Endothelial cell of umbilical vein (primary cell): ENCODE measurements around the gene GMEB2. TPM values are rescaled to one million over a fixed set of nuclear protein-coding genes. Genes with fewer than 3 reads are reported as not detected.

Experiments used
- BruUV-seq: library from RNA; stranded (reverse); fragments of 400-500 nt; replicated peaks from 2 replicates; lab custom pipeline; 2021; lab: Mats Ljungman, UMichigan
- CTCF ChIA-PET: fragments of 300-600, 350-600 bp; sonication (Branson Sonifier 250); formaldehyde crosslinking; loops from one replicate; lab custom pipeline; 2021; ENCODE audit warnings: antibody characterized with exemption, inconsistent platforms; lab: Charles Lee
- POLR2A ChIA-PET: fragments of 300-600, 350-600 bp; sonication (Branson Sonifier 250); formaldehyde crosslinking; loops from one replicate; lab custom pipeline; 2021; ENCODE audit warnings: antibody characterized with exemption, inconsistent platforms; lab: Charles Lee
- DNase-seq: peaks from one replicate; pipeline ENCODE4 v3.0.0-alpha.2; 2011; ENCODE audit warnings: low read depth, low spot score
- FAIRE-seq: peaks from 2 replicates; lab custom pipeline; 2011; peaks lifted over from hg19 to GRCh38; lab: Jason Lieb, UNC
- H2AFZ ChIP-seq: 2 replicates; pipeline ENCODE4 v1.6.0; 2012; ENCODE audit warnings: low read depth, low read length, control low read depth, inconsistent platforms
- H3K27ac ChIP-seq: 2 replicates; pipeline ENCODE4 v1.5.1; 2011; ENCODE audit warnings: low read depth, mild to moderate bottlenecking, control low read depth, low read length, moderate library complexity; ENCODE audit not compliant: insufficient read depth
- H3K27me3 ChIP-seq, 2 experiments: 2 replicates each; pipeline versions ENCODE4 v1.6.0 to v1.6.1; 2011; ENCODE audit warnings: low read length in 2 of 2, mixed read lengths in 1 of 2; ENCODE audit not compliant: control insufficient read depth in 2 of 2, insufficient read depth in 2 of 2
- H3K36me3 ChIP-seq, 2 experiments: 2 replicates in 1 of 2; 3 replicates in 1 of 2; pipeline ENCODE4 v1.5.1; 2011; ENCODE audit warnings: low read length in 2 of 2, mild to moderate bottlenecking in 1 of 2, moderate library complexity in 1 of 2; ENCODE audit not compliant: control insufficient read depth in 2 of 2, insufficient read depth in 2 of 2; ENCODE audit errors: extremely low read depth in 1 of 2
- H3K4me1 ChIP-seq: 3 replicates; pipeline ENCODE4 v1.5.1; 2011; ENCODE audit warnings: mild to moderate bottlenecking, low read length; ENCODE audit not compliant: control insufficient read depth, insufficient read depth; ENCODE audit errors: extremely low read depth
- H3K4me2 ChIP-seq: 2 replicates; pipeline ENCODE4 v1.6.1; 2011; ENCODE audit warnings: low read length, control low read depth, mixed read lengths; ENCODE audit not compliant: insufficient read depth
- H3K4me3 ChIP-seq, 3 experiments: fragments of 200-600 bp in 1 of 3; sonication (generic), shearing (Covaris generic) in 1 of 3; replicated peaks in 1 of 3; 2 replicates each; pipeline ENCODE4 v1.5.1; 2011 to 2016; ENCODE audit warnings: control low read depth in 3 of 3, low read length in 3 of 3, mild to moderate bottlenecking in 2 of 3, inconsistent platforms in 1 of 3, low read depth in 1 of 3, moderate library complexity in 1 of 3; ENCODE audit not compliant: insufficient read depth in 1 of 3
- H3K79me2 ChIP-seq: 2 replicates; pipeline ENCODE4 v1.6.0; 2012; ENCODE audit warnings: low read length, inconsistent platforms; ENCODE audit not compliant: control insufficient read depth, insufficient read depth
- H3K9ac ChIP-seq: replicated peaks from 2 replicates; pipeline ENCODE3; 2011; ENCODE audit warnings: low read length, control low read depth; ENCODE audit not compliant: insufficient read depth; ENCODE audit errors: extremely low read depth
- H3K9me1 ChIP-seq: replicated peaks from 3 replicates; pipeline ENCODE4 v1.6.0; 2011; ENCODE audit warnings: mild to moderate bottlenecking, low read length; ENCODE audit not compliant: control insufficient read depth, insufficient read depth; ENCODE audit errors: extremely low read depth
- H3K9me3 ChIP-seq: replicated peaks from 2 replicates; pipeline ENCODE4 v1.5.1; 2012; ENCODE audit warnings: low read length, inconsistent platforms; ENCODE audit not compliant: control insufficient read depth, insufficient read depth
- H4K20me1 ChIP-seq: replicated peaks from 2 replicates; pipeline ENCODE3; 2011; ENCODE audit warnings: mild to moderate bottlenecking, low read length; ENCODE audit not compliant: control insufficient read depth, insufficient read depth; ENCODE audit errors: extremely low read depth
- EZH2 ChIP-seq: IDR thresholded peaks from 2 replicates; pipeline ENCODE4 v1.6.1; 2012; ENCODE audit warnings: borderline replicate concordance, low read depth, mild to moderate bottlenecking, moderate library complexity, low read length, inconsistent platforms; ENCODE audit not compliant: severe bottlenecking
- FOS ChIP-seq: IDR thresholded peaks from 2 replicates; pipeline ENCODE4 v1.6.1; 2011; ENCODE audit warnings: mild to moderate bottlenecking, low read length, moderate library complexity, borderline replicate concordance; ENCODE audit not compliant: insufficient read depth
- GATA2 ChIP-seq: IDR thresholded peaks from 2 replicates; pipeline ENCODE4 v1.7.0; 2011; ENCODE audit warnings: low read depth, mild to moderate bottlenecking, moderate library complexity, mixed read lengths, low read length; ENCODE audit not compliant: insufficient read length, insufficient read depth
- JUN ChIP-seq: IDR thresholded peaks from 2 replicates; pipeline ENCODE4 v1.6.1; 2011; ENCODE audit warnings: borderline replicate concordance, low read depth; ENCODE audit not compliant: insufficient read length, insufficient read depth
- MYC ChIP-seq: IDR thresholded peaks from one replicate; pipeline ENCODE4 v1.6.1; 2011; ENCODE audit warnings: mild to moderate bottlenecking, low read depth, low read length
- POLR2A ChIP-seq: IDR thresholded peaks from 2 replicates; pipeline ENCODE4 v1.6.1; 2012; ENCODE audit warnings: low read depth, mild to moderate bottlenecking, control low read depth, low read length
- POLR2AphosphoS5 ChIP-seq: IDR thresholded peaks from 2 replicates; pipeline ENCODE4 v1.6.1; 2012; ENCODE audit warnings: low read depth, mild to moderate bottlenecking, control low read depth, low read length, moderate library complexity; ENCODE audit not compliant: insufficient read depth
- dilution Hi-C: fragments of 300-500 bp; cut with MboI; formaldehyde crosslinking; loops from one replicate; pipeline ENCODE4 v1.15.0; 2019; ENCODE audit warnings: low sequenced_read_pairs; ENCODE audit not compliant: extremely low pct_ligation_motif_present
- intact Hi-C: fragments of 100-400 bp; cut with micrococcal nuclease; formaldehyde crosslinking; loops from one replicate; pipeline ENCODE4 v1.10.0; 2022
- polyA plus RNA-seq, 4 experiments: library from polyadenylated mRNA; depleted of rRNA in 3 of 4; stranded (reverse) in 3 of 4; unstranded in 1 of 4; fragments of >200 nt; gene quantifications; 2 replicates each; pipeline versions ENCODE4 v1.2.1 to v1.2.3, GENCODE V29; 2011 to 2012; ENCODE audit warnings: missing spikeins in 1 of 4
- total RNA-seq: library from RNA; stranded (reverse); gene quantifications from 2 replicates; pipeline ENCODE4 v1.2.3, GENCODE V29; 2021
- TF ChIP-seq, protein P1 (sequence below): IDR thresholded peaks from 2 replicates; pipeline ENCODE4 v1.6.1; 2011; ENCODE audit not compliant: insufficient read depth, insufficient read length
- TF ChIP-seq, protein P2 (sequence below), 2 donors: IDR thresholded peaks; 1 replicate in 1 of 2; 2 replicates in 1 of 2; pipeline ENCODE4 v1.5.1; 2011; ENCODE audit warnings: low read length in 2 of 2, mild to moderate bottlenecking in 2 of 2, moderate library complexity in 2 of 2, control low read depth in 1 of 2, inconsistent platforms in 1 of 2, low read depth in 1 of 2; ENCODE audit not compliant: insufficient read depth in 1 of 2; ENCODE audit errors: extremely low read depth in 1 of 2

The GMEB2 gene
- total and polyA plus RNA-seq, 2 donors (not counting 3 experiments of a cell fraction or from before 2014, with no cell fraction given): 12.7 to 14.1 TPM

DNA sequence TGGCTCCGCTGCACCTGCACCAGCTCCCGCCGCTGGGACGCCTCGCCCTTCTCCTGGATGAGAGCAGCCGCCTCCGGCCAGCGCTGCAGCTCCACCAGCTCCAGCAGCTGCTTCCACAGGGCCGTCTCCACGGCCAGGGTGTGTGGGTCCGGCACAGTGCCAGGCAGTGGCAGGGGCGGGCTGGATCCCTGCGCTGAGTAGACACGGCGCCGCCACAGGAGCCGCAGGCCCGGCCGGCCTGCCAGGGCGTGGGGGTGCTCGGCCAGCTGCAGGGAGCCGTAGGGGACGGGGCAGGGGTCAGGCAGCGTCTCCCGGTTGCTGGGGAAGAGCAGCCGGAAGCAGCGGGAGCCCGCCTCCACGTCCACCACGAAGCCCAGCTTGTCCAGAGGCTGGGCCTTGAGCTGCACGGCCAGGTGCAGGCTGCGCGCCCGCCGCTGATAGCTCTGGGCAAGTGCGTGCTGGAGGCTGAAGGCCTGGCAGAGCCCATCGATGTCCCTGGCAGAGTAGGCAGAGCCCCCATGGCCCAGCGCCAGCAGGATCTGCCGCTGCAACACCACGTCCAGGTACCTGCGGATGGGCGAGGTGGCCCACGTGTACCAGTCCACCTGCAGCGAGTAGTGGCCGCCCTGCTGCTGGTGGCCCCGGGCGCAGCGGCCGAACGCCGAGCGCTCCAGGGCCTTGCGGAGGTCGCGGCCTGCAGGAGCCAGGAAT lies 63.5 kb downstream of the GMEB2 start:
- no TSS peak for BruUV-seq
- Histone ChIP-seq H3K4me3 (no peak overlapping the region), H4K20me1 (no peaks in the 10 kb centered on the region), H3K9me3 (no peaks in the 10 kb centered on the region), H3K27ac (no peak overlapping the region), H2AFZ (no peak overlapping the region), H3K36me3 (peaks cover 0 to 17% of the 10 kb centered on the region in 2 experiments), H3K4me1 (no peaks in the 10 kb centered on the region), H3K9ac (no peak overlapping the region), H3K27me3 (no peaks in the 10 kb centered on the region), H3K79me2 (no peaks in the 10 kb centered on the region), H3K9me1 (no peaks in the 10 kb centered on the region), H3K4me2 (no peak overlapping the region)
- dilution Hi-C loops (no loop called here), intact Hi-C loops (no loop called here)
- TF ChIP-seq, protein P1, sequence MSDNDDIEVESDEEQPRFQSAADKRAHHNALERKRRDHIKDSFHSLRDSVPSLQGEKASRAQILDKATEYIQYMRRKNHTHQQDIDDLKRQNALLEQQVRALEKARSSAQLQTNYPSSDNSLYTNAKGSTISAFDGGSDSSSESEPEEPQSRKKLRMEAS: no peak
- TF ChIP-seq FOS (no peak), JUN (no peak), MYC (no peak), GATA2 (no peak), EZH2 (no peak), POLR2AphosphoS5 (no peak), POLR2A (no peak)
- TF ChIP-seq, protein P2, sequence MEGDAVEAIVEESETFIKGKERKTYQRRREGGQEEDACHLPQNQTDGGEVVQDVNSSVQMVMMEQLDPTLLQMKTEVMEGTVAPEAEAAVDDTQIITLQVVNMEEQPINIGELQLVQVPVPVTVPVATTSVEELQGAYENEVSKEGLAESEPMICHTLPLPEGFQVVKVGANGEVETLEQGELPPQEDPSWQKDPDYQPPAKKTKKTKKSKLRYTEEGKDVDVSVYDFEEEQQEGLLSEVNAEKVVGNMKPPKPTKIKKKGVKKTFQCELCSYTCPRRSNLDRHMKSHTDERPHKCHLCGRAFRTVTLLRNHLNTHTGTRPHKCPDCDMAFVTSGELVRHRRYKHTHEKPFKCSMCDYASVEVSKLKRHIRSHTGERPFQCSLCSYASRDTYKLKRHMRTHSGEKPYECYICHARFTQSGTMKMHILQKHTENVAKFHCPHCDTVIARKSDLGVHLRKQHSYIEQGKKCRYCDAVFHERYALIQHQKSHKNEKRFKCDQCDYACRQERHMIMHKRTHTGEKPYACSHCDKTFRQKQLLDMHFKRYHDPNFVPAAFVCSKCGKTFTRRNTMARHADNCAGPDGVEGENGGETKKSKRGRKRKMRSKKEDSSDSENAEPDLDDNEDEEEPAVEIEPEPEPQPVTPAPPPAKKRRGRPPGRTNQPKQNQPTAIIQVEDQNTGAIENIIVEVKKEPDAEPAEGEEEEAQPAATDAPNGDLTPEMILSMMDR (IDR thresholded peaks at IDR 0.05; ENCODE audit: extremely low read depth in 1 of 2, insufficient read depth in 1 of 2, low read depth in 1 of 2, low read length in 2 of 2): no peak
- POLR2A ChIA-PET: no interaction called here
- no peak for DNase-seq
- FAIRE-seq: no peak
- CTCF ChIA-PET: no interaction called here
